ACHN (cell line): Measurements from ENCODE around the gene SFXN1.
A peak's percentile ranks its signal among the peaks of the same experiment; 100 is the strongest.
"Not testable (repeated sequence)": the region's sequence is repeated elsewhere in the genome, so short reads cannot be mapped to it uniquely, and the experiment has no call there.

Source experiments
- DNase-seq: peaks from one replicate; pipeline ENCODE4 v3.0.0-alpha.2; 2015
- in situ Hi-C: cut with HindIII; loops from 2 replicates; pipeline ENCODE4 v1.10.0; 2017; ENCODE audit warnings: low sequenced_read_pairs, low pct_ligation_motif_present, low pct_unique_long_range_greater_than_20kb

SFXN1 gene

GRCh38 chr5:175523292-175523691, 44.9 kb downstream of the SFXN1 start:
- DNase-seq = no peak
- in situ Hi-C loops = no loop called here

GRCh38 chr5:175524211-175524610, 45.9 kb downstream of the SFXN1 start:
- in situ Hi-C loops = no loop called here
- DNase-seq = no peak

- in situ Hi-C loops = no loop called here
These were observed 48.3 kb downstream of the SFXN1 start for GRCh38 chr5:175526691-175527090.

GRCh38 chr5:175531361-175531760, 53.0 kb downstream of the SFXN1 start:
- in situ Hi-C loops = no loop called here
- DNase-seq = no peak

More at GRCh38 chr5:175526691-175527090, 48.3 kb downstream of the SFXN1 start:
- no peak for DNase-seq

GRCh38 chr5:175534070-175534932, 55.9 kb downstream of the SFXN1 start:
- peak; percentile 78 for DNase-seq
- in situ Hi-C loops = no loop called here

- DNase-seq, in situ Hi-C loops: not testable (repeated sequence)
These were observed 57.0 kb downstream of the SFXN1 start for GRCh38 chr5:175535331-175535730.

GRCh38 chr5:175535796-175536195, 57.4 kb downstream of the SFXN1 start:
- in situ Hi-C loops = no loop called here
- DNase-seq = no peak

GRCh38 chr5:175538576-175538975, 60.2 kb downstream of the SFXN1 start:
- in situ Hi-C loops = no loop called here
- no peak for DNase-seq

- DNase-seq = no peak
- in situ Hi-C loops = no loop called here
These were observed 61.6 kb downstream of the SFXN1 start for GRCh38 chr5:175539936-175540335.

GRCh38 chr5:175541264-175541663, 62.9 kb downstream of the SFXN1 start:
- DNase-seq = no peak
- in situ Hi-C loops = no loop called here

GRCh38 chr5:175542232-175542965, 64.0 kb downstream of the SFXN1 start:
- in situ Hi-C loops = no loop called here
- no peak for DNase-seq

- in situ Hi-C loops = no loop called here
- DNase-seq = no peak
These were observed 64.5 kb downstream of the SFXN1 start for GRCh38 chr5:175542966-175543235.

- no peak for DNase-seq
- in situ Hi-C loops = no loop called here
These were observed 65.8 kb downstream of the SFXN1 start for GRCh38 chr5:175544108-175544511.

- in situ Hi-C loops = no loop called here
- no peak for DNase-seq
These were observed 66.2 kb downstream of the SFXN1 start for GRCh38 chr5:175544586-175544985.

GRCh38 chr5:175547842-175548241, 69.5 kb downstream of the SFXN1 start:
- in situ Hi-C loops = no loop called here
- DNase-seq = no peak

GRCh38 chr5:175548626-175549311, 70.4 kb downstream of the SFXN1 start:
- DNase-seq = no peak
- in situ Hi-C loops = no loop called here

- in situ Hi-C loops = no loop called here
- DNase-seq = no peak
These were observed 71.9 kb downstream of the SFXN1 start for GRCh38 chr5:175550055-175550805.

- DNase-seq = no peak
- in situ Hi-C loops = no loop called here
These were observed 72.9 kb downstream of the SFXN1 start for GRCh38 chr5:175551266-175551665.

GRCh38 chr5:175554296-175554695, 75.9 kb downstream of the SFXN1 start:
- in situ Hi-C loops = no loop called here

More at GRCh38 chr5:175554296-175554695, 75.9 kb downstream of the SFXN1 start:
- no peak for DNase-seq
